Stimulated activated memory B cell treated with anti-CD40 and anti-IgM and Interleukin-4, amounts not matched to agents 10 μg/mL and 1 μg/mL and 100 μg/mL, for 72 hours (primary cell): Measurements from ENCODE around the gene PAIP1.
"Not testable (repeated sequence)": the region's sequence is repeated elsewhere in the genome, so short reads cannot be mapped to it uniquely, and the experiment has no call there.

Source experiments
- ATAC-seq: fragments of 150-1000 bp; cut with Tn5 transposase; 2 replicates; pipeline ENCODE4 v1.10.0; 2021
- H3K27ac Mint-ChIP-seq: one replicate; pipeline ENCODE4 v1.8.0; 2022; ENCODE audit warnings: mild to moderate bottlenecking, mixed read lengths
- H3K27me3 Mint-ChIP-seq: one replicate; pipeline ENCODE4 v1.8.0; 2022; ENCODE audit warnings: mixed read lengths
- H3K36me3 Mint-ChIP-seq: one replicate; pipeline ENCODE4 v1.8.0; 2022; ENCODE audit warnings: mixed read lengths
- H3K4me1 Mint-ChIP-seq: one replicate; pipeline ENCODE4 v1.8.0; 2022; ENCODE audit warnings: mixed read lengths
- H3K4me3 Mint-ChIP-seq: one replicate; pipeline ENCODE4 v1.8.0; 2022; ENCODE audit warnings: mild to moderate bottlenecking, moderate library complexity, mixed read lengths
- H3K9me3 Mint-ChIP-seq: one replicate; pipeline ENCODE4 v1.8.0; 2022; ENCODE audit warnings: mixed read lengths

The PAIP1 gene

DNA sequence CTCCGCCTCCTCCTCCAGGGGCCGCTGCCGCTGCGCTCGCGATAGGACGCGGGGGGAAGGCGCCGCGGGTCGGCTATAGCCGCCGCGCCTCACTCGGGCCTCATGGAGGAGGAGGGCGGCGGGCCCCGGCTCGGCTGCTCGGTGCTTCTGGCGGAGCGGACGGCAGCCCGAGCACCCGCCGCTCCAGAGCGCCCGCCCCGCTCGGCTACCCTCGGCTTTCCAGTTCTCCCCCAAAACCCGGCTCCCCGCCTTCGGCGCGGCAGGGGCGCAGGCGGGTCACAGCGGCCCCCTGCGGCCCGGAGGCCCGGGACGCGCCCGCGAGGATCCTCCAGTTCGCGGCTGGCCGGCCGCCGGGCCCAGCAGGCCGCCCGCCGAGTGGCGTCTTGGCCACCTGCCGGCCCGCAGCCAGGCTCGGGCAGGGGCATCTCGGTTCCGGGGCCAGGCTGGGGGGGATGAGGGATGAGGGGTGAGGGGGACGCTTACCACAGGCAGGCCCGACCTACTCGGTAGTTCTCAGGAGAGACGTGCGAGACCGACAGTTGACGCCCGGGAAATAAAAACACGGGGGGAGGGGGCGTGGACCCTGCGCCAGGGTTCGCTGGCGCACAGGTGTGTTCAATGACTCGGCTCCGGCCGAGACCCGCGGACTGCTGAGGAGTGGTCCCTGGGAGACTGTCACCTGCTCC lies at the start of gene PAIP1:
PAIP1 (minus strand) TSS at position 221 of the 686 bp plus-strand sequence. CDS start 231 bp downstream, outside the sequence.
- H3K27me3 Mint-ChIP-seq, result no peaks in the 10 kb centered on the region
- peak within 1 kb of the TSS; percentile 95 for H3K27ac Mint-ChIP-seq
- H3K4me1 Mint-ChIP-seq, result peaks cover 15% of the 10 kb centered on the region
- no peaks in the 10 kb centered on the region for H3K36me3 Mint-ChIP-seq
- ATAC-seq, result peak; percentile 92
- H3K4me3 Mint-ChIP-seq, result peak within 1 kb of the TSS; percentile 89
- no peaks in the 10 kb centered on the region for H3K9me3 Mint-ChIP-seq

- H3K27ac Mint-ChIP-seq, result no peak overlapping the region
- H3K4me3 Mint-ChIP-seq, result no peak overlapping the region
- peaks cover 44% of the 10 kb centered on the region for H3K4me1 Mint-ChIP-seq
- ATAC-seq, result no peak
- no peaks in the 10 kb centered on the region for H3K9me3 Mint-ChIP-seq
- peaks cover 40% of the 10 kb centered on the region for H3K36me3 Mint-ChIP-seq
- no peaks in the 10 kb centered on the region for H3K27me3 Mint-ChIP-seq
Measured at GRCh38 chr5:43606351-43606750, 49.5 kb upstream of the PAIP1 start.

DNA sequence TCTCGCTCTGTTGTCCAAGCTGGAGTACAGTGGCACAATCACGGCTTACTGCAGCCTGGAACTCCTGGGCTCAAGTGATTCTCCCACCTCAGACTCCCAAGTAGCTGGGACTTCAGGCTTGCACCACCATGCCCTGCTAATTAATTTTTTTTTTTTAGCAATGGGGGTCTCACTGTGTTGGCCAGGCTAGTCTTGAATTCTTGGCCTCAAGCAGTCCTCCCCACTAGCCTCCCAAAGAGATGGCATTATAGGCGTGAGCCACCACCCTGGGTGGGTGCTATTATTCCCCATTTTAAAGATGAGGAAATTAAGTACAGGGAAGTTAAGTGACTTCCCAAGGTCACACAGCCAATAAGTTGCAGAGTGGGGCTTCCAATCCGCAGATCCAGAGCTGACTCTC lies 47.8 kb upstream of the PAIP1 start:
- ATAC-seq, result no peak
- Mint-ChIP-seq H3K27ac (peak overlapping the region; percentile 91), H3K4me1 (peaks cover 46% of the 10 kb centered on the region), H3K9me3 (no peaks in the 10 kb centered on the region), H3K27me3 (no peaks in the 10 kb centered on the region), H3K36me3 (peaks cover 29% of the 10 kb centered on the region), H3K4me3 (no peak overlapping the region)

- no peaks in the 10 kb centered on the region for H3K9me3 Mint-ChIP-seq
- no peaks in the 10 kb centered on the region for H3K27me3 Mint-ChIP-seq
- peak overlapping the region; percentile 91 for H3K27ac Mint-ChIP-seq
- H3K4me1 Mint-ChIP-seq, result peaks cover 50% of the 10 kb centered on the region
- peak; percentile 89 for ATAC-seq
- H3K36me3 Mint-ChIP-seq, result peaks cover 22% of the 10 kb centered on the region
- peak overlapping the region; percentile 91 for H3K4me3 Mint-ChIP-seq
Measured at GRCh38 chr5:43603344-43604217, 46.7 kb upstream of the PAIP1 start.

DNA sequence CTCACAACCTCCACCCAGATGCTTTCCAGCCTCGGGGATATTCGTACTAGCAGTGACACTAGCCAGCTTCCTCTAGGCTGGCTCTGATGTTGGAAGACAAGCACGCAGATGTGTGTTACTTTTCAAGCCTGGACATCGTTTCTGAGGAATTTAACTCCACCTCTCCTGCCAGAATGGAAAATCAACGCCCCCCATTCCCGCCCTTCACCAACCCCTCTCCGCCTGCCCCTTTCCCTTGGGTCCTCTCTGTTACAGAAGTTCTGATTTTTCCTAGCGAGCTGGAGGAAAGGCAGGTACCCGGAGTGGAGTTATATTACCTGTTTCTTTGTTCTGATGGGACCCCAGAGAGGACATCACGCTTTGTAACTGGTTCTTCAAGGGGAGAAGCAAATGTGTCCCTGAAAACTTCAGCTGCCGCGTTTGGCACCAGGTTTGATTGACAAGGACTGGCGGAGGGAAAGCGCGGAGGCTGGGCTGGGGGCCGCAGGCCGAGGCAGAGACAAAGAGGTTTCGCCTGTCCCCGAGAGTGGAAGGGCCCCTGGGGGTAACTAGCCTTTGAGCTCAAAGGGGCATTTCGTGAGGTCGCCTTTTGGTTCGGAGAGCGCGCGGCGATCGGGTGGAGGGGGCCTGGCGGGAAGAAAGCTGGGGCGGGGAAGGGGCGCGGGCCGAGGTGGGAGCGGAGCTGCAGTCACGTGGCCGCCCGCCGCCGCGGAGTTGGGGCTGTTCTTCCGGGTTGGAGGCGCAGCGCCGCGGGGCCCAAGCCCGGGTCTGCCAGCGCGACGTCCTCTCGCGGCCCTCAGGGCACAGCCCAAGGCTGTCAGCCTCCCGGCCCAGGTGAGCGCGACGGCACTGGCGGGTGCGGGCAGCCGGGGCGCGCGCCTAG lies 45.8 kb upstream of the PAIP1 start, which contains the start of gene NNT:
NNT (plus strand) TSS at position 720 of the 883 bp plus-strand sequence. CDS start 6,016 bp downstream, outside the sequence.
- Mint-ChIP-seq H3K9me3 (no peaks in the 10 kb centered on the region), H3K27me3 (no peaks in the 10 kb centered on the region), H3K4me3 (peak within 1 kb of the TSS; percentile 91), H3K36me3 (peaks cover 24% of the 10 kb centered on the region), H3K27ac (peak within 1 kb of the TSS; percentile 91), H3K4me1 (peaks cover 47% of the 10 kb centered on the region)
- ATAC-seq, result peak; percentile 91

DNA sequence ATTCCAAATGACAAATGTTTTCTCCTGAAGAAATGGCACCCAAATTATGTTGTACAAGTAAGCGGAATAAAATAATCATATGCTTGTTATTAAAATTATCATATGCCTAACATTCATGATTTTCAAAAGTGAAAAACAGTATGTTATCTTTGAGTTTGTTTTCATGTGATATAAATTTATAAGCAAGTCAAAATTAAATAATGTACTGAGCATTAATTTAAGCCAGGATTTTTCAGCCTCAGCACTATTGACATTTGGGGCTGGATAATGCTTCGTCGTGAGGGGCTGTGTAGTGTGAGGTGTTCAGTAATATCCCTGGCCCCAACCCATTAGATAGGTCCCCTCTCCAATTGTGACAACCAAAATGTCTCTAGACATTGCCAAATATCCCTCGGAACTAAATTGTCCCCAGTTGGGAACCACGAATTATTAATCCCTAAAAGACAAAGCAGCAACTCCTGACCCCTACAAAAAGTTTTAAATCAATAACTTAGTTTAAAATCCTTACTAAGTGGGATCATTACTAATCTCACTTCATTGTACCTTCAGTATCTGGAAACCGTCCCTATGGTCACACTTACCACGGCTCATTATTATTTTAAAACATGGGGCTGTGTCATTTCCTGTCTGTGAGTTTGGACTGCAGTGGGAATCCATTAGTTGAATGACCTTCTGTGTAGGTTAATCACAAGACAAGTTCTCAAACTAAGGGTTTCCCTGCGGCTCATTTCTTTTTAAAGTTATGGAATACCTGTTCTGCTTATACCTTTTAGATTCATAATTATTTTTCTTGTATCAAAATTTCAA lies 44.8 kb upstream of the PAIP1 start:
- peak overlapping the region; percentile 91 for H3K27ac Mint-ChIP-seq
- H3K27me3 Mint-ChIP-seq, result no peaks in the 10 kb centered on the region
- peaks cover 41% of the 10 kb centered on the region for H3K4me1 Mint-ChIP-seq
- H3K36me3 Mint-ChIP-seq, result peaks cover 20% of the 10 kb centered on the region
- H3K9me3 Mint-ChIP-seq, result no peaks in the 10 kb centered on the region
- H3K4me3 Mint-ChIP-seq, result peak overlapping the region; percentile 91
- no peak for ATAC-seq

DNA sequence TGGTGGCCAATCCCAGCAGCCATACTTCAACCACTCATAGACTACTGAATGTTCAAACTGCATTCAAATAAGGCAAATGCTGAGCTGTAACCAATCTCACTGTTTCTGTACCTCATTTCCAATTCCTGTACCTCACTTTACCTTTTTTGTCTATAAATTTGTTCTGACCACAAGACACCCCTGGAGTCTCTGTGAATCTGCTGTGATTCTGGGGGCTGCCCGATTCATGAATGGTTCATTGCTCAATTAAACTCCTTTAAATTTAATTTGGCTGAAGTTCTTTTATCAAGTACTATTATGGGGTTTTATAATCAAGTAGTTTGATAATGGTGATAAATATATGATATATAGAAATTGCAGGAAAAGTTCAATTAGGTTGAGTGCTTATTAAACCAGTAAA lies 42.0 kb upstream of the PAIP1 start:
- ATAC-seq, H3K9me3 Mint-ChIP-seq, H3K36me3 Mint-ChIP-seq, H3K4me3 Mint-ChIP-seq, H3K27ac Mint-ChIP-seq, H3K27me3 Mint-ChIP-seq: not testable (repeated sequence)
- H3K4me1 Mint-ChIP-seq, result peaks cover 27% of the 10 kb centered on the region

- Mint-ChIP-seq H3K36me3 (peaks cover 10% of the 10 kb centered on the region), H3K4me3 (no peak overlapping the region), H3K27me3 (no peaks in the 10 kb centered on the region), H3K9me3 (no peaks in the 10 kb centered on the region), H3K27ac (no peak overlapping the region), H3K4me1 (no peaks in the 10 kb centered on the region)
- ATAC-seq, result no peak
Measured at GRCh38 chr5:43592363-43592762, 35.5 kb upstream of the PAIP1 start.

DNA sequence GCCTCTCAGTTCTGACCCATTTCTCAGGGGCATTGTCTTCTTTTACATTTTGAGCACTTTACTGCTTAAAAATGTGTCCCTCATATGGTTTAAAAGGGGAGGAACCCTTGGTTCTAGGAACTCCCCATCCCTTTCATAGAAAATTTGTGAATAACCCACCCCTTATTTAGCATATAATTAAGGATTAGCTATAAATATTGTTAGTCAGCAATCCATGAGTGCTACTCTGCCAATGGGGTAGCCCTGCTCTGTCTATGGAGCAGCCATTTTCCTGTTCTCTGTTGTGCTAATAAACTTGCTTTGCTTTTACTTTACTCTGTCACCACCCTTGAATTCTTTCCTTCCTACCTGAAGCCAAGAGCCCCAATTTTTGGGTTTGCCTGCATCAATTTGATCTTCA lies 33.8 kb upstream of the PAIP1 start:
- Mint-ChIP-seq H3K27ac (no peak overlapping the region), H3K27me3 (no peaks in the 10 kb centered on the region), H3K4me1 (no peaks in the 10 kb centered on the region), H3K36me3 (peaks cover 10% of the 10 kb centered on the region), H3K4me3 (no peak overlapping the region), H3K9me3 (no peaks in the 10 kb centered on the region)
- no peak for ATAC-seq

- ATAC-seq, result no peak
- Mint-ChIP-seq H3K27me3 (no peaks in the 10 kb centered on the region), H3K36me3 (peaks cover 10% of the 10 kb centered on the region), H3K27ac (no peak overlapping the region), H3K9me3 (no peaks in the 10 kb centered on the region), H3K4me3 (no peak overlapping the region), H3K4me1 (no peaks in the 10 kb centered on the region)
Measured at GRCh38 chr5:43589310-43589709, 32.4 kb upstream of the PAIP1 start.

DNA sequence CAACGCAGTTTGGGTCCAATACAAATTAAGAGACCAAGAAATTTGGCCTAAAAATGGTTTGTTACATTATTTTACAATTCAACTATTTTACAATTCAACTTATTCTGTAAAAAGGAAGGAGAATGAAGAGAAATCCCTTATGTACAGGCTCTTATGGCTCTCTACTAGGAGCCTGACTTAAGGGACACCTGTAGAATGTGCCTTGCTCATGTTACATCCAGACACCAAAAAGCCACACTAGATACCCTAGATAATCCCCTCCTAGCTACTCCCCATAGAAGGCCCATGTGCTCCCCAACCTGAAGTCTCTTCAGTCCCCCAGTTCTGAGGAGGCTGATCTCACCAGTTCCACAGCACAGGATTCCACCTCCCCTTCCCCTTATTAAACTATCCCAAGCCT lies 32.0 kb upstream of the PAIP1 start:
- H3K9me3 Mint-ChIP-seq, result no peaks in the 10 kb centered on the region
- no peaks in the 10 kb centered on the region for H3K27me3 Mint-ChIP-seq
- no peak overlapping the region for H3K27ac Mint-ChIP-seq
- no peak for ATAC-seq
- H3K4me3 Mint-ChIP-seq, result no peak overlapping the region
- no peaks in the 10 kb centered on the region for H3K4me1 Mint-ChIP-seq
- H3K36me3 Mint-ChIP-seq, result peaks cover 10% of the 10 kb centered on the region

DNA sequence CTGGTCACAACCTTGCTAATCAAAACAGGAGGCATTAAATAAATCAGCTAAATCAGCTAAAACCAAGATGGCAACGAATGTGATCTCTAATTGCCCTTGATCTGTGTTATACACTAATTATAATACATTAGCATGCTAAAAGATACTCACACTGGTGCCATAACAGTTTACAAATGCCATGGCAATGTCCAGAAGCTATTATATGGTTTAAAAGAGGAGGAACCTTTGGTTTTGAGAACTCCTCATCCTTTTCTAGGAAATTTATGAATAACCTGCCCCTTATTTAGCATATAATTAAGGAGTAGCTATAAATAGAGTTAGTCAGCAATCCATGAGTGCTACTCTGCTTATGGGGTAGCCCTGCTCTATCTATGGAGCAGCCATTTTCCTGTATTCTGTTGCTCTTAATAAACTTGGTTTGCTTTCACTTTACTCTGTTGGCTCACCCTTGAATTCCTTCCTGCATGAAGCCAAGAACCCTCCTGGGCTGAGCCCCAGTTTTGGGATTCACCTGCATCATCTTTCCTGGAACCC lies 27.4 kb upstream of the PAIP1 start:
- Mint-ChIP-seq H3K4me3 (no peak overlapping the region), H3K27me3 (no peaks in the 10 kb centered on the region), H3K4me1 (no peaks in the 10 kb centered on the region), H3K27ac (no peak overlapping the region), H3K9me3 (no peaks in the 10 kb centered on the region), H3K36me3 (peaks cover 27% of the 10 kb centered on the region)
- no peak for ATAC-seq

GRCh38 chr5:43583724-43584123 lies 26.8 kb upstream of the PAIP1 start:
- H3K27ac Mint-ChIP-seq, result no peak overlapping the region
- H3K9me3 Mint-ChIP-seq, result no peaks in the 10 kb centered on the region
- ATAC-seq, result no peak
- H3K4me3 Mint-ChIP-seq, result no peak overlapping the region
- no peaks in the 10 kb centered on the region for H3K27me3 Mint-ChIP-seq
- peaks cover 27% of the 10 kb centered on the region for H3K36me3 Mint-ChIP-seq
- H3K4me1 Mint-ChIP-seq, result no peaks in the 10 kb centered on the region
